Peyer's patch (tissue), 4 donors: Measurements from ENCODE around the gene EIF4E1B. TPM values are rescaled to one million over a fixed set of nuclear protein-coding genes. Genes with fewer than 3 reads are reported as not detected.

Experiments used
- DNase-seq, 3 donors: peaks; one replicate each; pipeline ENCODE4 v3.0.0-alpha.2; 2017 to 2019
- H3K27ac ChIP-seq, 4 donors: fragments of 200-600 bp; sonication (generic); one replicate each; pipeline ENCODE4 v1.5.1; 2016 to 2019
- H3K27me3 ChIP-seq, 2 donors: fragments of 200-600 bp; sonication (generic); one replicate each; pipeline ENCODE4 v1.5.1; 2019
- H3K36me3 ChIP-seq, 3 donors: fragments of 200-600 bp; sonication (generic); one replicate each; pipeline ENCODE4 v1.5.1; 2016 to 2019
- H3K4me1 ChIP-seq, 4 donors: fragments of 200-600 bp; sonication (generic); one replicate each; pipeline ENCODE4 v1.5.1; 2016 to 2019
- H3K4me3 ChIP-seq, 4 donors: fragments of 200-600 bp; sonication (generic); 1 replicate in 3 of 4; 2 replicates in 1 of 4; pipeline ENCODE4 v1.5.1; 2016 to 2019; ENCODE audit warnings: mild to moderate bottlenecking in 1 of 4
- H3K9me3 ChIP-seq, 4 donors: fragments of 200-600 bp; sonication (generic); one replicate each; pipeline ENCODE4 v1.5.1; 2016 to 2019; ENCODE audit warnings: mild to moderate bottlenecking in 1 of 4
- POLR2A ChIP-seq, 2 donors: fragments of 450-650 bp; IDR thresholded peaks; one replicate each; pipeline ENCODE4 v1.5.1; 2017; ENCODE audit warnings: antibody characterized with exemption in 2 of 2, mild to moderate bottlenecking in 2 of 2, moderate library complexity in 2 of 2
- total RNA-seq, 4 donors: library from RNA; depleted of rRNA; stranded (reverse); fragments of >200 nt; gene quantifications; one replicate each; pipeline ENCODE4 v1.1.0, GENCODE V29; 2016
- TF ChIP-seq, protein P1 (sequence below), 6 experiments: fragments of 450-650 bp in 4 of 6; fragments of 200-600 bp in 2 of 6; sonication (generic) in 1 of 6; IDR thresholded peaks; one replicate each; pipeline ENCODE4 v1.5.1; 2017 to 2019; ENCODE audit warnings: antibody characterized with exemption in 6 of 6, mild to moderate bottlenecking in 3 of 6, moderate library complexity in 1 of 6

Gene EIF4E1B
- total RNA-seq, 4 donors from 2014 or later: not detected

DNA sequence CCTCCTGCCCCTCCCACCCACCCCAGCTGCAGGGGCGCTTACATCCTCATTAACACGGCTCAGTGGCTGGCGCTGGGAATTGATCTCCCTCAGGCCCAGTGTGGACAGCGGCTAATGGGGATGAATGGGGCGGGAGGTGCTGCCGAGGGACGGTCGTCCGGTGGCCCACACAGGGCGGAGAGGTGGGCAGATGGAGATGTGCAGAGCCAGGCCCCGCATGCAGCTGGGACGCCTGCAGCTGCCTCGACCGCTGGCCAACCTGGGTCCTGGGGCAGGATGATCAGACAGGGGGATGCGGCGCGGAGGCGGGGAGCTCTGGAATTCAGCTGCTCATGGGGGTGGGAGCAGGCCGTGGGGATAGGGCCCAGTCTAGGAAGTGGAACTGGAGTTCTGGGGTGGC is 34.4 kb downstream of the EIF4E1B start:
- TF ChIP-seq POLR2A (IDR thresholded peaks at IDR 0.05): no peak
- H3K4me3 ChIP-seq: no peak overlapping the region
- peaks cover 0 to 6% (median 3%) of the 10 kb centered on the region in 4 donors for H3K4me1 ChIP-seq
- no peaks in the 10 kb centered on the region for H3K9me3 ChIP-seq
- H3K27ac ChIP-seq: no peak overlapping the region
- no peaks in the 10 kb centered on the region for H3K27me3 ChIP-seq
- DNase-seq: no peak
- H3K36me3 ChIP-seq: no peaks in the 10 kb centered on the region

DNA sequence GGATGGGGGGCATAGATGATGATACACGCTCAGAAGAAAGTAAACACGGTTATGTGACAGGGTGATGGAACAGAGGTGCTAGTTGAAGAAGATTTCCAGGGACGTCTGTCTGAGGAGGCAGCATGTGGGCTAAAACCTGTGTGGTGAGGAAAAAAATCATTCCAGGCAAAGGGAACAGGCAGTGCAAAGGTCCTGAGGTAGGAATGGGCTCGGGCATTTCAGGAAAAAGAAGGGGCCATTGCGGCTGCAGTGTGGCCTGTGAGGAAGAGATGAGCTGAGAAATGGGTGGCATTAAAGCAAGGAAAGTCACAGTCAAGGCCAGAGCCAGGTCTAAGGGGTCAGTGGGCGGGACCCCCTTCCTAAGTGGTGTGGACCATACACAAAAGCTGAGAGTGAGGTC is 35.0 kb downstream of the EIF4E1B start:
- Histone ChIP-seq H3K27ac (no peak overlapping the region), H3K27me3 (no peaks in the 10 kb centered on the region), H3K4me1 (peaks cover 0 to 6% (median 3%) of the 10 kb centered on the region in 4 donors), H3K9me3 (no peaks in the 10 kb centered on the region), H3K36me3 (no peaks in the 10 kb centered on the region), H3K4me3 (no peak overlapping the region)
- TF ChIP-seq POLR2A (IDR thresholded peaks at IDR 0.05): no peak
- TF ChIP-seq, protein P1, sequence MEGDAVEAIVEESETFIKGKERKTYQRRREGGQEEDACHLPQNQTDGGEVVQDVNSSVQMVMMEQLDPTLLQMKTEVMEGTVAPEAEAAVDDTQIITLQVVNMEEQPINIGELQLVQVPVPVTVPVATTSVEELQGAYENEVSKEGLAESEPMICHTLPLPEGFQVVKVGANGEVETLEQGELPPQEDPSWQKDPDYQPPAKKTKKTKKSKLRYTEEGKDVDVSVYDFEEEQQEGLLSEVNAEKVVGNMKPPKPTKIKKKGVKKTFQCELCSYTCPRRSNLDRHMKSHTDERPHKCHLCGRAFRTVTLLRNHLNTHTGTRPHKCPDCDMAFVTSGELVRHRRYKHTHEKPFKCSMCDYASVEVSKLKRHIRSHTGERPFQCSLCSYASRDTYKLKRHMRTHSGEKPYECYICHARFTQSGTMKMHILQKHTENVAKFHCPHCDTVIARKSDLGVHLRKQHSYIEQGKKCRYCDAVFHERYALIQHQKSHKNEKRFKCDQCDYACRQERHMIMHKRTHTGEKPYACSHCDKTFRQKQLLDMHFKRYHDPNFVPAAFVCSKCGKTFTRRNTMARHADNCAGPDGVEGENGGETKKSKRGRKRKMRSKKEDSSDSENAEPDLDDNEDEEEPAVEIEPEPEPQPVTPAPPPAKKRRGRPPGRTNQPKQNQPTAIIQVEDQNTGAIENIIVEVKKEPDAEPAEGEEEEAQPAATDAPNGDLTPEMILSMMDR (IDR thresholded peaks at IDR 0.05): no peak
- DNase-seq: no peak

DNA sequence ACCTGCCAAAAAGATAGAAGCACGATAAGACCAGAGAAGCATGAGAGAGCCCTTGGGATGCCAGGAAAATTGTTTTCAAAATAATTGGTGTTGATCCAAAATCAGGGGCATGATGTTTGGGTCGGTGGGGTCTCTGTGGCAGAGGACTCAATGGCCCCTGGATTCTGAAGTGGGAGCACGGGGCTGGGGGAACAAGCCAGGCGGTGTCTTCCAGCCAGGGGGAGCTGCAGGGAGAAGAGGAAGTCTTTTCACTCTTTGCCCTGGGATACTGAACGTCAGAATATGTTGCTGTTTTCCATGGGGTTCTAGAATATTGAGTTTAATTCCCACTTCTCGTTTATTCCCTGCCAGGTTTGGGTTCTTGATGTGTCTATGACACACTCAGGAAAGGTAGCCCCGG is 37.2 kb downstream of the EIF4E1B start:
- TF ChIP-seq, protein P1 (IDR thresholded peaks at IDR 0.05): no peak
- no peak for TF ChIP-seq POLR2A (IDR thresholded peaks at IDR 0.05)
- H3K4me3 ChIP-seq: no peak overlapping the region
- DNase-seq: no peak
- H3K36me3 ChIP-seq: no peaks in the 10 kb centered on the region
- H3K9me3 ChIP-seq: no peaks in the 10 kb centered on the region
- H3K27me3 ChIP-seq: no peaks in the 10 kb centered on the region
- no peaks in the 10 kb centered on the region for H3K4me1 ChIP-seq
- no peak overlapping the region for H3K27ac ChIP-seq

DNA sequence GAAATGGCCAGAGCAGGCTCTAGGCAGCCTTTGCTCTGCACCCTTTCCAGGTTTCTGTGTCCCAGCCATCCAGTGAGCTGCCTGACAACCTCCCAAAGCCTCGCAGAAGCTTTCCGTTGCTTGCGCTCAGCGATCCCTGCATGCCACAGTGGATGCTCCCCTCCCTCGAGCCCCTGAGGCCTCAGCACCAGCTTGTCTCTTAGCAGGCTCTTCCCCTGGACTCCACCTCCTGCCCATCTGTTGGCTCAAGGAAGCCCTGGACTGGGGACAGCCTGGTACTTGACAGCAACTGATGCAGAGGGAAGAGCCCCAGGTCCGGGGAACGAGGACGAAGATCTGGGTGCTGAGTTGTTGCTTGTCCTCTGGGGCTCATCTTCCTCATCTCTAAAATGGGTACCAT is 40.0 kb downstream of the EIF4E1B start:
- Histone ChIP-seq H3K4me1 (no peaks in the 10 kb centered on the region), H3K9me3 (no peaks in the 10 kb centered on the region), H3K36me3 (no peaks in the 10 kb centered on the region), H3K27me3 (no peaks in the 10 kb centered on the region), H3K4me3 (no peak overlapping the region), H3K27ac (no peak overlapping the region)
- DNase-seq: no peak
- TF ChIP-seq, protein P1 (IDR thresholded peaks at IDR 0.05): no peak
- TF ChIP-seq POLR2A (IDR thresholded peaks at IDR 0.05): no peak

DNA sequence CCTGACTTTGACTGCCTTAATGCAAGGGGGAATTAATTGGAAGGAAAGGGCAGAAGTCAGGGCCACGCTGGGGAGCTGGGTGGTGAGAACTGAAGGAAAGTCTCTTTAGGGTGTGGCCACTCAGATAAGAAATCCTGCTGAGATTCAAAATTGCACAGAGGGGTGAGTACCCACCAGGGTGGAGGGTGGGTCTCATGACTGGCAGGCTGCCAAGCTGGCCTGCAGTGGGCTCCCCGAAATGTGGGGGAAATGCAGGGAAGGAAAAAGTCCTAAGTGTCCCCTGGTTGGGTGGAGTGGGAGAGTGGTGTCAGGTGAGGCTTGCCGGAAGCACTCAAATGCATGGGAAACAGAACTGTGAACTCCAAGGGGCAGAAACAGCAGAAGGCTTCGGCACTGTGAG is 40.9 kb downstream of the EIF4E1B start:
- no peak for TF ChIP-seq POLR2A (IDR thresholded peaks at IDR 0.05)
- TF ChIP-seq, protein P1 (IDR thresholded peaks at IDR 0.05): no peak
- Histone ChIP-seq H3K9me3 (no peaks in the 10 kb centered on the region), H3K27ac (no peak overlapping the region), H3K36me3 (no peaks in the 10 kb centered on the region), H3K27me3 (no peaks in the 10 kb centered on the region), H3K4me1 (no peaks in the 10 kb centered on the region), H3K4me3 (no peak overlapping the region)
- no peak for DNase-seq

DNA sequence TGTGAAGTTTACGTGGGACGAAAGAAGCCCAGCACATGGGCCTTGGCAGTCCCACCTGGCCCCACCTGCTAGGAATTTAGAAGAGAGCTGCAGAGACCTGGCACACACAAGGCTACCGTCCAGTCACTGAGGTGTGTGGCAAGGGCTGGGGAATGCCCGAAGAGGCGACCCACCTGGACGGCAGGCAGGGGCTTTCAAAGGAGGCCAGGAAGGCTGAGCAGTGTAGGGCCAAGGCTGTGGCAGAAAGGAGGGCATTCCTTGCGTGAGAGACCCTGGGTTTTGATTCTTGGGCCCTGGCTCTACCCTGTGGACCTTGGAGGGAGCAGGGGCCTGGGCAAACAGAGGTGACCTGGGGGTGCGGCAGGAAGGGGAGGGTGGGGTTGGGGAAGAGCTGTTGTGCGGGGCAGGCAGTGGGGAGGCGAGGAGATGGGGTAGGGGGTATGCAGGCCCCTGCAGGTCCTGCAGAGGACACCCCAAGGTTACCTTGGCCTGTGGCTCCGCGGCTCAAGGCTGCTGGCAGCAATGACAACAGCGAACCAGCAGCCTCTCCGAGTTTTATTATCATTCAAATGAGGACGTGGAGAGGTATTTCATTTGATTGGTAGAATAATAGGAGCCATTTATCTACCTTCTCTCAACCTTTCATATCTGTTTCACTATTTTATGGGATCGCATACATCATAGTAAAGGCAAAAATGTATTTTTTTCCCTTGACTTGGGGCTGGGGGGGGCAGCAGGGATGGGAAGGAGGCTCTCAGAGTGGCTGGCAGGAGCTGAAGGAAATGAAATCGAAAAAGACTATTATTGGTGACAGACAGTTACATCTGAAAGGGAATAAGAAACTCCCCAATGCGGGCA is 41.6 kb downstream of the EIF4E1B start:
- TF ChIP-seq, protein P1 (IDR thresholded peaks at IDR 0.05): no peak
- TF ChIP-seq POLR2A (IDR thresholded peaks at IDR 0.05): no peak
- H3K36me3 ChIP-seq: no peaks in the 10 kb centered on the region
- no peak overlapping the region for H3K27ac ChIP-seq
- no peaks in the 10 kb centered on the region for H3K9me3 ChIP-seq
- DNase-seq: no peak
- H3K4me1 ChIP-seq: no peaks in the 10 kb centered on the region
- no peaks in the 10 kb centered on the region for H3K27me3 ChIP-seq
- H3K4me3 ChIP-seq: no peak overlapping the region
